HL-60 (cell line): ENCODE measurements around the gene FKBP7.

ENCODE experiments used
- DNase-seq, 2 experiments: peaks; one replicate each; pipeline ENCODE4 v3.0.0-alpha.2; 2010 to 2020; ENCODE audit warnings: low read depth in 1 of 2, low spot score in 1 of 2
- H3K27ac ChIP-seq: fragments of 250-450 bp; sonication (Bioruptor Pico); replicated peaks from 2 replicates; pipeline ENCODE4 v1.5.1; 2020; ENCODE audit warnings: mild to moderate bottlenecking, moderate library complexity
- H3K27me3 ChIP-seq: fragments of 250-450 bp; sonication (Bioruptor Pico); 2 replicates; pipeline ENCODE4 v1.5.1; 2021; ENCODE audit warnings: mild to moderate bottlenecking, moderate library complexity; ENCODE audit not compliant: insufficient read depth, poor library complexity, severe bottlenecking
- H3K4me3 ChIP-seq: replicated peaks from 2 replicates; pipeline ENCODE4 v1.5.1; 2011; ENCODE audit warnings: mild to moderate bottlenecking, control low read depth, low read length; ENCODE audit not compliant: insufficient read depth
- GABPA ChIP-seq: IDR thresholded peaks from 2 replicates; pipeline ENCODE4 v1.6.1; 2012; ENCODE audit warnings: low read depth
- POLR2AphosphoS5 ChIP-seq: IDR thresholded peaks from 2 replicates; pipeline ENCODE4 v1.6.1; 2012; ENCODE audit warnings: low read depth
- SPI1 ChIP-seq: IDR thresholded peaks from 2 replicates; pipeline ENCODE4 v1.6.1; 2012; ENCODE audit warnings: low read depth, mild to moderate bottlenecking, borderline replicate concordance
- TF ChIP-seq, protein P1 (sequence below): IDR thresholded peaks from one replicate; pipeline ENCODE4 v1.5.1; 2011; ENCODE audit warnings: low read length, control low read depth, inconsistent platforms; ENCODE audit not compliant: insufficient read depth
- TF ChIP-seq, protein P2 (sequence below): IDR thresholded peaks from 2 replicates; pipeline ENCODE4 v1.6.1; 2012; ENCODE audit warnings: low read depth; ENCODE audit not compliant: insufficient replicate concordance

FKBP7 gene

DNA sequence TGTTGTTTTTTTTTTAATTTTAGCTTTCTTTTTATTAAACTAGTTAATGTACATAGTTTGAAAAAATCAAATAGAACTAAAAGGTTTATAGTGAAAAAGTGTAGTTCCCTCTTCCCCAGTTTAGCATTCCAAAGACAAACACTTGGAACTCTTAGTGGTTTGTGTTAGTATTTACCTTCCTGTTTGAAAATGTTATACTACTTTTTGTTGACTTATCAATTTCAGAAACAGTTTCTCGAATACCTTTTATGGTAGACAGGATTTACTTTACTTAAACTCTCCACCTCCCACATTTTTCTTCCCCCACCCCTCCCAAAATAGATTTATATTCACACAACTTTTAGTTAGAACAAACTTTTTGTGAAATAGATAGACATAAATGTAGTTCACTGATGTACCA is 28.5 kb upstream of the FKBP7 start:
- no peak for DNase-seq
- Histone ChIP-seq H3K27ac (no peak overlapping the region), H3K27me3 (no peaks in the 10 kb centered on the region), H3K4me3 (no peak overlapping the region)
- TF ChIP-seq, protein P1, sequence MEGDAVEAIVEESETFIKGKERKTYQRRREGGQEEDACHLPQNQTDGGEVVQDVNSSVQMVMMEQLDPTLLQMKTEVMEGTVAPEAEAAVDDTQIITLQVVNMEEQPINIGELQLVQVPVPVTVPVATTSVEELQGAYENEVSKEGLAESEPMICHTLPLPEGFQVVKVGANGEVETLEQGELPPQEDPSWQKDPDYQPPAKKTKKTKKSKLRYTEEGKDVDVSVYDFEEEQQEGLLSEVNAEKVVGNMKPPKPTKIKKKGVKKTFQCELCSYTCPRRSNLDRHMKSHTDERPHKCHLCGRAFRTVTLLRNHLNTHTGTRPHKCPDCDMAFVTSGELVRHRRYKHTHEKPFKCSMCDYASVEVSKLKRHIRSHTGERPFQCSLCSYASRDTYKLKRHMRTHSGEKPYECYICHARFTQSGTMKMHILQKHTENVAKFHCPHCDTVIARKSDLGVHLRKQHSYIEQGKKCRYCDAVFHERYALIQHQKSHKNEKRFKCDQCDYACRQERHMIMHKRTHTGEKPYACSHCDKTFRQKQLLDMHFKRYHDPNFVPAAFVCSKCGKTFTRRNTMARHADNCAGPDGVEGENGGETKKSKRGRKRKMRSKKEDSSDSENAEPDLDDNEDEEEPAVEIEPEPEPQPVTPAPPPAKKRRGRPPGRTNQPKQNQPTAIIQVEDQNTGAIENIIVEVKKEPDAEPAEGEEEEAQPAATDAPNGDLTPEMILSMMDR, result no peak
- no peak for TF ChIP-seq SPI1
- TF ChIP-seq POLR2AphosphoS5, result no peak
- no peak for TF ChIP-seq GABPA

DNA sequence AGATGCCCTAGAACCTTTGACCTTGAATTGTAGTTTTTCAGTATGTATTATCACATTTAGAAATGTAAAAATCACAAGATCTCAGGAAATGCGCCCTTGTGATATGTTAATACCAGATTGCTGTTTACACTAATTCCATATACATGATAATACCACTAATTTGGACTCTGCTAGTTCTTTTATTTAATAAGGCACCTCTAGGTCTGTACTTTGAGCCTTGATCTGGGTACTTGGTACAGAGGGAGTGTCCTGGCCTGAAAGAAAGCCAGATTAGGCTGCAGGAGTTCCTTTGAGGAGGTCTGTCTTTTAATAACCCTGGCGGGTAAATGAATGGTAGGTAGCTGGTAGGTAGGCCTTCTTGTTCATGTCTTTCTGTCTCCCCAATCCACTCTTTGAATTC is 28.1 kb upstream of the FKBP7 start:
- Histone ChIP-seq H3K4me3 (no peak overlapping the region), H3K27me3 (no peaks in the 10 kb centered on the region), H3K27ac (no peak overlapping the region)
- DNase-seq, result no peak
- no peak for TF ChIP-seq GABPA
- TF ChIP-seq, protein P2, sequence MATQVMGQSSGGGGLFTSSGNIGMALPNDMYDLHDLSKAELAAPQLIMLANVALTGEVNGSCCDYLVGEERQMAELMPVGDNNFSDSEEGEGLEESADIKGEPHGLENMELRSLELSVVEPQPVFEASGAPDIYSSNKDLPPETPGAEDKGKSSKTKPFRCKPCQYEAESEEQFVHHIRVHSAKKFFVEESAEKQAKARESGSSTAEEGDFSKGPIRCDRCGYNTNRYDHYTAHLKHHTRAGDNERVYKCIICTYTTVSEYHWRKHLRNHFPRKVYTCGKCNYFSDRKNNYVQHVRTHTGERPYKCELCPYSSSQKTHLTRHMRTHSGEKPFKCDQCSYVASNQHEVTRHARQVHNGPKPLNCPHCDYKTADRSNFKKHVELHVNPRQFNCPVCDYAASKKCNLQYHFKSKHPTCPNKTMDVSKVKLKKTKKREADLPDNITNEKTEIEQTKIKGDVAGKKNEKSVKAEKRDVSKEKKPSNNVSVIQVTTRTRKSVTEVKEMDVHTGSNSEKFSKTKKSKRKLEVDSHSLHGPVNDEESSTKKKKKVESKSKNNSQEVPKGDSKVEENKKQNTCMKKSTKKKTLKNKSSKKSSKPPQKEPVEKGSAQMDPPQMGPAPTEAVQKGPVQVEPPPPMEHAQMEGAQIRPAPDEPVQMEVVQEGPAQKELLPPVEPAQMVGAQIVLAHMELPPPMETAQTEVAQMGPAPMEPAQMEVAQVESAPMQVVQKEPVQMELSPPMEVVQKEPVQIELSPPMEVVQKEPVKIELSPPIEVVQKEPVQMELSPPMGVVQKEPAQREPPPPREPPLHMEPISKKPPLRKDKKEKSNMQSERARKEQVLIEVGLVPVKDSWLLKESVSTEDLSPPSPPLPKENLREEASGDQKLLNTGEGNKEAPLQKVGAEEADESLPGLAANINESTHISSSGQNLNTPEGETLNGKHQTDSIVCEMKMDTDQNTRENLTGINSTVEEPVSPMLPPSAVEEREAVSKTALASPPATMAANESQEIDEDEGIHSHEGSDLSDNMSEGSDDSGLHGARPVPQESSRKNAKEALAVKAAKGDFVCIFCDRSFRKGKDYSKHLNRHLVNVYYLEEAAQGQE, result no peak
- TF ChIP-seq SPI1, result no peak
- TF ChIP-seq POLR2AphosphoS5, result no peak
- TF ChIP-seq, protein P1, result no peak

DNA sequence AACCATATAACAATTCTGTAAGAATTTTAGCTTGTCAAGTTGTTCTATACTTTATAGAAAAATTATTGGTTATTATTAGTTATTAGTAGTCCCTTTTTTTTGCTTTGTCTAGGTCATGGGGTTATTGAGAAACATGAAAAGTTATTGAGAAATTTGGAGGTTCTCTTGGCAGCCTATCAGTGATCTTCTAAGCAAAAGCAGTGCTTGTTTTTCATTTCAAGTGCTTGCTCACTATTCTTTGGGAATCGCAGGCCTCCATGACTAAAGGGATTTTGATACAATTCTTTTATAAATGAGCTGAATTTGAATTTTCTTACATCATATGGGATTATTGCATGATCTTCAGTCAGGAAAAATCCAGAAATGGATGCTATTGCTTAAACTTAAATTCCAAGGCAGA is 27.7 kb upstream of the FKBP7 start:
- TF ChIP-seq POLR2AphosphoS5, result no peak
- no peak for TF ChIP-seq SPI1
- Histone ChIP-seq H3K4me3 (no peak overlapping the region), H3K27ac (no peak overlapping the region), H3K27me3 (no peaks in the 10 kb centered on the region)
- DNase-seq, result no peak

DNA sequence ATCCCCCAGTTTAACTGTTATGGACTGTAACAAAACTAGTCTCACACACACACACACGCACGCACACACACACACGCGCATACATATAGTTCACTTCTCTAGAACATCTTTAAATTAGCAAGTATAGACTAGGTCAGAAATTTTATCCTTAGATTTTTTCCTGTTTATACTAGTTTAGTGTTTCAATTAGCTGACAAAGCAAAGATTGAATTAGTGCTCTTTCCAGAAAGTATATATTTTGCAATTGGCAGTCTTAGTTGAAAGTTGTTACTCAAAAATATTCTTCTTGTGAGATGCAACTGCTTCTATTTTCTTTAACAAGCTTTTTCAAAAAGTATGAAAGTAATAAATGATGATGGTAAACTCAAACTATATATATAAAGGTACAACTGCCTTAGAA is 24.4 kb upstream of the FKBP7 start:
- H3K4me3 ChIP-seq, result no peak overlapping the region

More for the DNA sequence above, 24.4 kb upstream of the FKBP7 start:
- TF ChIP-seq, protein P2, result no peak
- no peak for TF ChIP-seq POLR2AphosphoS5
- TF ChIP-seq, protein P1, result no peak
- TF ChIP-seq GABPA, result no peak
- no peak for TF ChIP-seq SPI1
- Histone ChIP-seq H3K27ac (no peak overlapping the region), H3K27me3 (no peaks in the 10 kb centered on the region)
- no peak for DNase-seq
